AG09319 (cell line): ENCODE results near the gene SMARCD3.

Source experiments
- DNase-seq: peaks from one replicate; pipeline ENCODE4 v3.0.0-alpha.2; 2010; ENCODE audit warnings: low read depth; ENCODE audit errors: extremely low read depth
- CTCF ChIP-seq: IDR thresholded peaks from 2 replicates; pipeline ENCODE4 v1.5.1; 2011; ENCODE audit warnings: low read depth, mild to moderate bottlenecking, inconsistent platforms, low read length, moderate library complexity

SMARCD3 gene

GRCh38 chr7:151239837-151240459, 8.5 kb downstream of the SMARCD3 start:
- no peak for TF ChIP-seq CTCF
- DNase-seq: no peak

- DNase-seq: no peak
These were observed 9.3 kb downstream of the SMARCD3 start for GRCh38 chr7:151238924-151239836.

GRCh38 chr7:151238190-151238810, 10.2 kb downstream of the SMARCD3 start:
- DNase-seq: no peak
- TF ChIP-seq CTCF: no peak

More at GRCh38 chr7:151238924-151239836, 9.3 kb downstream of the SMARCD3 start:
- TF ChIP-seq CTCF: no peak

- no peak for DNase-seq
- no peak for TF ChIP-seq CTCF
These were observed 11.0 kb downstream of the SMARCD3 start for GRCh38 chr7:151237244-151238189.

- DNase-seq: no peak
- no peak for TF ChIP-seq CTCF
These were observed 12.1 kb downstream of the SMARCD3 start for GRCh38 chr7:151236406-151236805.

GRCh38 chr7:151235091-151235787, 13.3 kb downstream of the SMARCD3 start:
- no peak for DNase-seq
- TF ChIP-seq CTCF: no peak
